GM19193 (cell line): ENCODE results near the gene PLPP4.

ENCODE experiments used
- POLR2A ChIP-seq: IDR thresholded peaks from 4 replicates; pipeline ENCODE4 v1.6.1; 2011; ENCODE audit not compliant: insufficient read depth, insufficient read length; ENCODE audit errors: extremely low read depth

The PLPP4 gene

GRCh38 chr10:120514959-120515358, 57.9 kb downstream of the PLPP4 start:
- no peak for TF ChIP-seq POLR2A

- TF ChIP-seq POLR2A = no peak
Observed at GRCh38 chr10:120515741-120516140, 58.7 kb downstream of the PLPP4 start.

GRCh38 chr10:120516426-120516825, 59.4 kb downstream of the PLPP4 start:
- no peak for TF ChIP-seq POLR2A

- TF ChIP-seq POLR2A = no peak
Observed at GRCh38 chr10:120517196-120517595, 60.2 kb downstream of the PLPP4 start.

GRCh38 chr10:120517881-120518484, 61.0 kb downstream of the PLPP4 start:
- no peak for TF ChIP-seq POLR2A

GRCh38 chr10:120521880-120522279, 64.9 kb downstream of the PLPP4 start:
- no peak for TF ChIP-seq POLR2A

- no peak for TF ChIP-seq POLR2A
Observed at GRCh38 chr10:120527691-120528090, 70.7 kb downstream of the PLPP4 start.

- TF ChIP-seq POLR2A = no peak
Observed at GRCh38 chr10:120530699-120531098, 73.7 kb downstream of the PLPP4 start.

GRCh38 chr10:120538091-120538490, 81.1 kb downstream of the PLPP4 start:
- no peak for TF ChIP-seq POLR2A

GRCh38 chr10:120539076-120539475, 82.0 kb downstream of the PLPP4 start:
- no peak for TF ChIP-seq POLR2A

GRCh38 chr10:120540486-120540885, 83.5 kb downstream of the PLPP4 start:
- no peak for TF ChIP-seq POLR2A

- no peak for TF ChIP-seq POLR2A
Observed at GRCh38 chr10:120541984-120542383, 85.0 kb downstream of the PLPP4 start.

- no peak for TF ChIP-seq POLR2A
Observed at GRCh38 chr10:120542591-120542990, 85.6 kb downstream of the PLPP4 start.

GRCh38 chr10:120543291-120543690, 86.3 kb downstream of the PLPP4 start:
- no peak for TF ChIP-seq POLR2A

- no peak for TF ChIP-seq POLR2A
Observed at GRCh38 chr10:120548210-120548609, 91.2 kb downstream of the PLPP4 start.

GRCh38 chr10:120552262-120552661, 95.2 kb downstream of the PLPP4 start:
- TF ChIP-seq POLR2A = no peak

- no peak for TF ChIP-seq POLR2A
Observed at GRCh38 chr10:120553911-120554310, 96.9 kb downstream of the PLPP4 start.
